PC-9 (cell line): ENCODE measurements around the gene MMP24. TPM values are rescaled to one million over a fixed set of nuclear protein-coding genes. Genes with fewer than 3 reads are reported as not detected.
"Not testable (repeated sequence)": the region's sequence is repeated elsewhere in the genome, so short reads cannot be mapped to it uniquely, and the experiment has no call there.

Source experiments
- BruUV-seq: library from RNA; stranded (reverse); fragments of 400-500 nt; replicated peaks from 2 replicates; lab custom pipeline; 2021; lab: Mats Ljungman, UMichigan
- CTCF ChIA-PET: fragments of 300-600 bp; sonication (Branson Sonifier 250); formaldehyde crosslinking; loops from one replicate; lab custom pipeline; 2022; ENCODE audit warnings: antibody characterized with exemption; lab: Charles Lee
- POLR2A ChIA-PET: fragments of 300-600 bp; sonication (Branson Sonifier 250); formaldehyde crosslinking; loops from one replicate; lab custom pipeline; 2022; ENCODE audit warnings: antibody characterized with exemption; ENCODE audit not compliant: unreplicated experiment; lab: Charles Lee
- DNase-seq, 2 experiments: peaks; one replicate each; pipeline versions ENCODE4 v3.0.0 to v3.0.0-alpha.2; 2015 to 2022; ENCODE audit warnings: mixed read lengths in 1 of 2
- H2AFZ ChIP-seq: fragments of 200-600 bp; sonication (generic); 2 replicates; pipeline ENCODE4 v1.8.1; 2017; ENCODE audit warnings: antibody characterized with exemption
- H3F3A ChIP-seq: fragments of 200-600 bp; sonication (generic); 2 replicates; pipeline ENCODE4 v1.8.1; 2017; ENCODE audit warnings: antibody characterized with exemption, mild to moderate bottlenecking, low read depth; ENCODE audit not compliant: insufficient read depth
- H3K27ac ChIP-seq: fragments of 200-600 bp; sonication (generic); 2 replicates; pipeline ENCODE4 v1.6.1; 2016; ENCODE audit warnings: mixed run types
- H3K27me3 ChIP-seq: fragments of 200-600 bp; sonication (generic); 2 replicates; pipeline ENCODE4 v1.6.1; 2016; ENCODE audit warnings: low read depth, mixed run types; ENCODE audit not compliant: insufficient read depth
- H3K36me3 ChIP-seq: fragments of 200-600 bp; sonication (generic); 2 replicates; pipeline ENCODE4 v1.6.1; 2016; ENCODE audit warnings: low read depth, mixed run types
- H3K4me1 ChIP-seq: fragments of 200-600 bp; sonication (generic); replicated peaks from 2 replicates; pipeline ENCODE4 v1.6.1; 2016; ENCODE audit warnings: mixed run types; ENCODE audit not compliant: insufficient read depth
- H3K4me2 ChIP-seq: fragments of 200-600 bp; sonication (generic); 2 replicates; pipeline ENCODE4 v1.6.1; 2017; ENCODE audit warnings: mixed run types
- H3K4me3 ChIP-seq: fragments of 200-600 bp; sonication (generic); 2 replicates; pipeline ENCODE4 v1.6.1; 2016; ENCODE audit warnings: mixed run types
- H3K79me2 ChIP-seq: fragments of 200-600 bp; sonication (generic); 2 replicates; pipeline ENCODE4 v1.6.1; 2017; ENCODE audit warnings: low read depth, mixed run types
- H3K9me2 ChIP-seq: fragments of 200-600 bp; sonication (generic); 2 replicates; pipeline ENCODE4 v1.8.1; 2017; ENCODE audit warnings: mild to moderate bottlenecking; ENCODE audit not compliant: insufficient read depth
- H3K9me3 ChIP-seq: fragments of 200-600 bp; sonication (generic); 2 replicates; pipeline ENCODE4 v1.8.1; 2016; ENCODE audit warnings: low read depth; ENCODE audit not compliant: insufficient read depth
- H4K20me1 ChIP-seq: fragments of 200-600 bp; sonication (generic); 2 replicates; pipeline ENCODE4 v1.8.1; 2017; ENCODE audit not compliant: insufficient read depth
- EZH2 ChIP-seq: fragments of 200-600 bp; sonication (generic); IDR thresholded peaks from 2 replicates; pipeline ENCODE4 v1.8.0; 2017; ENCODE audit warnings: antibody characterized with exemption, low read depth
- intact Hi-C: fragments of 100-400 bp; cut with micrococcal nuclease; formaldehyde crosslinking; loops from one replicate; pipeline ENCODE4 v1.10.0; 2022; ENCODE audit not compliant: unreplicated experiment
- total RNA-seq: library from RNA; stranded (reverse); gene quantifications from 2 replicates; pipeline ENCODE4 v1.2.3, GENCODE V29; 2021
- TF ChIP-seq, protein P1 (sequence below): fragments of 200-600 bp; sonication (generic); conservative IDR thresholded peaks from 2 replicates; pipeline ENCODE4 v1.6.1; 2017; ENCODE audit warnings: mixed run types, antibody characterized with exemption, mild to moderate bottlenecking, moderate library complexity

MMP24 gene
- total RNA-seq, 1 experiment from 2014 or later: 0.48 TPM

DNA sequence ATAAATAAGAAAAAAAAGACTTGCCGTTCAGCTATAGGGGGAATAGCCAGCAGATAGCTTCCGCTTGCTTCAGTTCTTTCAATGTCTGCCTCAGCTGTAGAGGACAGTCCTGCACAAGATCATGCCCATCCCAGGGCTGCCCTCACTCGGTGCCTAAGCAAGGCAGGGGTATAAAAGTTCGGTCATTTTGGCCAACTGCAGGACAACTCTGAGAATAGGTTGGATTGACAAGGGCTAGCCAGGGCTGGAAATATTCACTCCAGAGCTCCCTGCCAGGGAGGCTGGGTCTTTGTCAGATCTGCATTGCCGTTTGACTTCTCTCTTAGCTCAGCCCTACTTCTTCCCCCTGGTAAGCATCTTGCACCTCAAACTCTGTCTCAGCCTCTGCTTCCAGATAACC, 46.2 kb upstream of the MMP24 start:
- CTCF ChIA-PET: interaction anchor here (0.5 to 0.6 kb wide), 2 partner anchors 18 to 84 kb away, joined by 3 to 8 read pairs; no protein-coding TSS in a partner anchor

DNA sequence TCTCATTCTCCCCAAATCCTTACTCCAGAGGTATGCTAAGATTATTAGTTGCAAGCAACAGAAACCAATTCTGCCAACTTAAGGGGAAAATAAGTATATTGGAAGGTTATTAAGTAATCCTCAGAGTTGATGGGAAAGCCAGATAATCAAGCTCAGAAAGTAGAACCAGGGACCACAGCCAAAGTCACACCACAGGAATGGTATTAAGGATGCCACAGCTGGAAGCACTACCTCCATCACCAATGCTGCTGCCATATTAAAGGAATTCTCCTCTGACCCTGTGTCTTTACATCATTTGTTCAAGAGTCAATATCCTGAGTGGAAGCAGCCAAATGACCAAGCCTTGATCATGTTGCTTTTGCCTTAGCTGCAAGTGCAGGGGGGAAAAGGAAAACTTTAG, 44.8 kb upstream of the MMP24 start:
- Histone ChIP-seq H3K27me3 (no peaks in the 10 kb centered on the region), H3K27ac (no peak overlapping the region), H2AFZ (no peak overlapping the region), H3K79me2 (no peaks in the 10 kb centered on the region), H3K4me3 (no peak overlapping the region), H3K36me3 (no peaks in the 10 kb centered on the region), H4K20me1 (no peaks in the 10 kb centered on the region), H3K9me2 (no peaks in the 10 kb centered on the region), H3K9me3 (no peaks in the 10 kb centered on the region), H3K4me1 (no peaks in the 10 kb centered on the region), H3F3A (no peaks in the 10 kb centered on the region), H3K4me2 (no peak overlapping the region)
- TF ChIP-seq, protein P1, sequence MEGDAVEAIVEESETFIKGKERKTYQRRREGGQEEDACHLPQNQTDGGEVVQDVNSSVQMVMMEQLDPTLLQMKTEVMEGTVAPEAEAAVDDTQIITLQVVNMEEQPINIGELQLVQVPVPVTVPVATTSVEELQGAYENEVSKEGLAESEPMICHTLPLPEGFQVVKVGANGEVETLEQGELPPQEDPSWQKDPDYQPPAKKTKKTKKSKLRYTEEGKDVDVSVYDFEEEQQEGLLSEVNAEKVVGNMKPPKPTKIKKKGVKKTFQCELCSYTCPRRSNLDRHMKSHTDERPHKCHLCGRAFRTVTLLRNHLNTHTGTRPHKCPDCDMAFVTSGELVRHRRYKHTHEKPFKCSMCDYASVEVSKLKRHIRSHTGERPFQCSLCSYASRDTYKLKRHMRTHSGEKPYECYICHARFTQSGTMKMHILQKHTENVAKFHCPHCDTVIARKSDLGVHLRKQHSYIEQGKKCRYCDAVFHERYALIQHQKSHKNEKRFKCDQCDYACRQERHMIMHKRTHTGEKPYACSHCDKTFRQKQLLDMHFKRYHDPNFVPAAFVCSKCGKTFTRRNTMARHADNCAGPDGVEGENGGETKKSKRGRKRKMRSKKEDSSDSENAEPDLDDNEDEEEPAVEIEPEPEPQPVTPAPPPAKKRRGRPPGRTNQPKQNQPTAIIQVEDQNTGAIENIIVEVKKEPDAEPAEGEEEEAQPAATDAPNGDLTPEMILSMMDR: no peak
- TF ChIP-seq EZH2: no peak
- CTCF ChIA-PET: no interaction called here
- POLR2A ChIA-PET: no interaction called here
- intact Hi-C loops: no loop called here
- no TSS peak for BruUV-seq
- no peak for DNase-seq

More for the DNA sequence above, 46.2 kb upstream of the MMP24 start:
- Histone ChIP-seq H4K20me1 (no peaks in the 10 kb centered on the region), H3K4me3 (no peak overlapping the region), H3K4me2 (no peak overlapping the region), H3K4me1 (no peaks in the 10 kb centered on the region), H3F3A (no peaks in the 10 kb centered on the region), H3K36me3 (no peaks in the 10 kb centered on the region), H3K9me3 (no peaks in the 10 kb centered on the region), H3K27ac (no peak overlapping the region), H2AFZ (no peak overlapping the region), H3K9me2 (no peaks in the 10 kb centered on the region), H3K27me3 (no peaks in the 10 kb centered on the region), H3K79me2 (no peaks in the 10 kb centered on the region)
- POLR2A ChIA-PET: interaction anchor here (0.7 kb wide), 1 partner anchor 889 kb away, joined by 3 read pairs; no protein-coding TSS in a partner anchor
- TF ChIP-seq, protein P1: no peak
- TF ChIP-seq EZH2: no peak
- no peak for DNase-seq
- intact Hi-C loops: no loop called here
- BruUV-seq: no TSS peak

DNA sequence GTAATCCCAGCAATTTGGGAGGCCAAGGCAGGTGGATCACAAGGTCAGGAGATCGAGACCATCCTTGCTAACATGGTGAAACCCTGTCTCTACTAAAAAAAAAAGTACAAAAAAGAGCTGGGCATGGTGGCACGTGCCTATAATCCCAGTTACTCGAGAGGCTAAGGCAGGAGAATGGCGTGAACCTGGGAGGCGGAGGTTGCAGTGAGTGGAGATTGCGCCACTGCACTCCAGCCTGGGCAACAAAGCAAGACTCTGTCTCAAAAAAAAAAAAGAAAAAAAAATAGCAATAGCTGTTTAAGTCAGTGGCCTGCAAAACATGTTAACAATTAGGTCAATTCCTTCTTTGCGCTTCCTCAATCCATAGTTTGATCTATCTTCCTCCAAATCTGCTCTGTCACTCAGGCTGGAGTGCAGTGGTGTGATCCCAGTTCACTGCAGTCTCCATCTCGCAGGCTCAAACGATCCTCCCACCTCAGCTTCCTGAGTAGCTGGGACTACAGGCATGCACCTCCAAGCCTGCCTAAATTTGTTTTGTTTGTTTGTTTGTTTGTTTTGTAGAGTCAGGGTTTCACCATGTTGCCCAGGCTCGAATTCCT, 39.7 kb upstream of the MMP24 start:
- CTCF ChIA-PET, H3K27ac ChIP-seq, H2AFZ ChIP-seq, H3K36me3 ChIP-seq, H4K20me1 ChIP-seq, H3K4me3 ChIP-seq, DNase-seq, BruUV-seq, H3K4me1 ChIP-seq, H3K9me3 ChIP-seq, intact Hi-C loops, H3K79me2 ChIP-seq, H3K27me3 ChIP-seq, H3K4me2 ChIP-seq, H3F3A ChIP-seq, H3K9me2 ChIP-seq: not testable (repeated sequence)
- POLR2A ChIA-PET: interaction anchor here (0.8 kb wide), 1 partner anchor 20 kb away, joined by 11 read pairs; no protein-coding TSS in a partner anchor
